Endothelial cell of umbilical vein (primary cell): ENCODE measurements around the gene CD82. TPM values are rescaled to one million over a fixed set of nuclear protein-coding genes. Genes with fewer than 3 reads are reported as not detected.

ENCODE experiments used
- BruUV-seq: library from RNA; stranded (reverse); fragments of 400-500 nt; replicated peaks from 2 replicates; lab custom pipeline; 2021; lab: Mats Ljungman, UMichigan
- CTCF ChIA-PET: fragments of 300-600, 350-600 bp; sonication (Branson Sonifier 250); formaldehyde crosslinking; loops from one replicate; lab custom pipeline; 2021; ENCODE audit warnings: antibody characterized with exemption, inconsistent platforms; lab: Charles Lee
- POLR2A ChIA-PET: fragments of 300-600, 350-600 bp; sonication (Branson Sonifier 250); formaldehyde crosslinking; loops from one replicate; lab custom pipeline; 2021; ENCODE audit warnings: antibody characterized with exemption, inconsistent platforms; lab: Charles Lee
- DNase-seq: peaks from one replicate; pipeline ENCODE4 v3.0.0-alpha.2; 2011; ENCODE audit warnings: low read depth, low spot score
- FAIRE-seq: peaks from 2 replicates; lab custom pipeline; 2011; peaks lifted over from hg19 to GRCh38; lab: Jason Lieb, UNC
- H2AFZ ChIP-seq: 2 replicates; pipeline ENCODE4 v1.6.0; 2012; ENCODE audit warnings: low read depth, low read length, control low read depth, inconsistent platforms
- H3K27ac ChIP-seq: 2 replicates; pipeline ENCODE4 v1.5.1; 2011; ENCODE audit warnings: low read depth, mild to moderate bottlenecking, control low read depth, low read length, moderate library complexity; ENCODE audit not compliant: insufficient read depth
- H3K27me3 ChIP-seq, 2 experiments: 2 replicates each; pipeline versions ENCODE4 v1.6.0 to v1.6.1; 2011; ENCODE audit warnings: low read length in 2 of 2, mixed read lengths in 1 of 2; ENCODE audit not compliant: control insufficient read depth in 2 of 2, insufficient read depth in 2 of 2
- H3K36me3 ChIP-seq, 2 experiments: 2 replicates in 1 of 2; 3 replicates in 1 of 2; pipeline ENCODE4 v1.5.1; 2011; ENCODE audit warnings: low read length in 2 of 2, mild to moderate bottlenecking in 1 of 2, moderate library complexity in 1 of 2; ENCODE audit not compliant: control insufficient read depth in 2 of 2, insufficient read depth in 2 of 2; ENCODE audit errors: extremely low read depth in 1 of 2
- H3K4me1 ChIP-seq: 3 replicates; pipeline ENCODE4 v1.5.1; 2011; ENCODE audit warnings: mild to moderate bottlenecking, low read length; ENCODE audit not compliant: control insufficient read depth, insufficient read depth; ENCODE audit errors: extremely low read depth
- H3K4me2 ChIP-seq: 2 replicates; pipeline ENCODE4 v1.6.1; 2011; ENCODE audit warnings: low read length, control low read depth, mixed read lengths; ENCODE audit not compliant: insufficient read depth
- H3K4me3 ChIP-seq, 3 experiments: fragments of 200-600 bp in 1 of 3; sonication (generic), shearing (Covaris generic) in 1 of 3; replicated peaks in 1 of 3; 2 replicates each; pipeline ENCODE4 v1.5.1; 2011 to 2016; ENCODE audit warnings: control low read depth in 3 of 3, low read length in 3 of 3, mild to moderate bottlenecking in 2 of 3, inconsistent platforms in 1 of 3, low read depth in 1 of 3, moderate library complexity in 1 of 3; ENCODE audit not compliant: insufficient read depth in 1 of 3
- H3K79me2 ChIP-seq: 2 replicates; pipeline ENCODE4 v1.6.0; 2012; ENCODE audit warnings: low read length, inconsistent platforms; ENCODE audit not compliant: control insufficient read depth, insufficient read depth
- H3K9ac ChIP-seq: replicated peaks from 2 replicates; pipeline ENCODE3; 2011; ENCODE audit warnings: low read length, control low read depth; ENCODE audit not compliant: insufficient read depth; ENCODE audit errors: extremely low read depth
- H3K9me1 ChIP-seq: replicated peaks from 3 replicates; pipeline ENCODE4 v1.6.0; 2011; ENCODE audit warnings: mild to moderate bottlenecking, low read length; ENCODE audit not compliant: control insufficient read depth, insufficient read depth; ENCODE audit errors: extremely low read depth
- H3K9me3 ChIP-seq: replicated peaks from 2 replicates; pipeline ENCODE4 v1.5.1; 2012; ENCODE audit warnings: low read length, inconsistent platforms; ENCODE audit not compliant: control insufficient read depth, insufficient read depth
- H4K20me1 ChIP-seq: replicated peaks from 2 replicates; pipeline ENCODE3; 2011; ENCODE audit warnings: mild to moderate bottlenecking, low read length; ENCODE audit not compliant: control insufficient read depth, insufficient read depth; ENCODE audit errors: extremely low read depth
- CTCF ChIP-seq, 2 donors: IDR thresholded peaks; 1 replicate in 1 of 2; 2 replicates in 1 of 2; pipeline ENCODE4 v1.5.1; 2011; ENCODE audit warnings: low read length in 2 of 2, mild to moderate bottlenecking in 2 of 2, moderate library complexity in 2 of 2, control low read depth in 1 of 2, inconsistent platforms in 1 of 2, low read depth in 1 of 2; ENCODE audit not compliant: insufficient read depth in 1 of 2; ENCODE audit errors: extremely low read depth in 1 of 2
- FOS ChIP-seq: IDR thresholded peaks from 2 replicates; pipeline ENCODE4 v1.6.1; 2011; ENCODE audit warnings: mild to moderate bottlenecking, low read length, moderate library complexity, borderline replicate concordance; ENCODE audit not compliant: insufficient read depth
- GATA2 ChIP-seq: IDR thresholded peaks from 2 replicates; pipeline ENCODE4 v1.7.0; 2011; ENCODE audit warnings: low read depth, mild to moderate bottlenecking, moderate library complexity, mixed read lengths, low read length; ENCODE audit not compliant: insufficient read length, insufficient read depth
- MYC ChIP-seq: IDR thresholded peaks from one replicate; pipeline ENCODE4 v1.6.1; 2011; ENCODE audit warnings: mild to moderate bottlenecking, low read depth, low read length
- dilution Hi-C: fragments of 300-500 bp; cut with MboI; formaldehyde crosslinking; loops from one replicate; pipeline ENCODE4 v1.15.0; 2019; ENCODE audit warnings: low sequenced_read_pairs; ENCODE audit not compliant: extremely low pct_ligation_motif_present
- intact Hi-C: fragments of 100-400 bp; cut with micrococcal nuclease; formaldehyde crosslinking; loops from one replicate; pipeline ENCODE4 v1.10.0; 2022
- polyA plus RNA-seq, 4 experiments: library from polyadenylated mRNA; depleted of rRNA in 3 of 4; stranded (reverse) in 3 of 4; unstranded in 1 of 4; fragments of >200 nt; gene quantifications; 2 replicates each; pipeline versions ENCODE4 v1.2.1 to v1.2.3, GENCODE V29; 2011 to 2012; ENCODE audit warnings: missing spikeins in 1 of 4
- total RNA-seq: library from RNA; stranded (reverse); gene quantifications from 2 replicates; pipeline ENCODE4 v1.2.3, GENCODE V29; 2021

The CD82 gene
- total and polyA plus RNA-seq, 2 donors (not counting 3 experiments of a cell fraction or from before 2014, with no cell fraction given), result 17.9 to 25.2 TPM

GRCh38 chr11:44561275-44561805, 4.1 kb upstream of the CD82 start:
- Histone ChIP-seq H3K27ac (no peak overlapping the region), H4K20me1 (no peaks in the 10 kb centered on the region), H3K79me2 (no peaks in the 10 kb centered on the region), H3K27me3 (no peaks in the 10 kb centered on the region), H3K4me3 (no peak overlapping the region), H3K9me3 (no peaks in the 10 kb centered on the region), H3K36me3 (no peaks in the 10 kb centered on the region), H3K4me2 (no peak overlapping the region), H3K9me1 (no peaks in the 10 kb centered on the region), H3K4me1 (peaks cover 16% of the 10 kb centered on the region), H3K9ac (no peak overlapping the region), H2AFZ (no peak overlapping the region)
- DNase-seq (no peak), FAIRE-seq (no peak)
- CTCF ChIA-PET, result interaction anchor here (1.7 to 15.9 kb wide), 4 partner anchors 8 to 60 kb away, joined by 4 to 860 read pairs (median 9); no protein-coding TSS in a partner anchor
- intact Hi-C loops, result no loop called here
- POLR2A ChIA-PET, result no interaction called here
- dilution Hi-C loops, result no loop called here
- peak; percentile 18 for TF ChIP-seq FOS
- no peak for TF ChIP-seq CTCF (IDR thresholded peaks at IDR 0.05; ENCODE audit: extremely low read depth in 1 of 2, insufficient read depth in 1 of 2, low read depth in 1 of 2, low read length in 2 of 2)
- TF ChIP-seq MYC, result no peak
- TF ChIP-seq GATA2, result no peak
- no TSS peak for BruUV-seq
